Endothelial cell of umbilical vein (primary cell): Measurements from ENCODE around the gene PI4KA. TPM values are rescaled to one million over a fixed set of nuclear protein-coding genes. Genes with fewer than 3 reads are reported as not detected.
"Not testable (repeated sequence)": the region's sequence is repeated elsewhere in the genome, so short reads cannot be mapped to it uniquely, and the experiment has no call there.

Source experiments
- BruUV-seq: library from RNA; stranded (reverse); fragments of 400-500 nt; replicated peaks from 2 replicates; lab custom pipeline; 2021; lab: Mats Ljungman, UMichigan
- CTCF ChIA-PET: fragments of 300-600, 350-600 bp; sonication (Branson Sonifier 250); formaldehyde crosslinking; loops from one replicate; lab custom pipeline; 2021; ENCODE audit warnings: antibody characterized with exemption, inconsistent platforms; lab: Charles Lee
- POLR2A ChIA-PET: fragments of 300-600, 350-600 bp; sonication (Branson Sonifier 250); formaldehyde crosslinking; loops from one replicate; lab custom pipeline; 2021; ENCODE audit warnings: antibody characterized with exemption, inconsistent platforms; lab: Charles Lee
- DNase-seq: peaks from one replicate; pipeline ENCODE4 v3.0.0-alpha.2; 2011; ENCODE audit warnings: low read depth, low spot score
- FAIRE-seq: peaks from 2 replicates; lab custom pipeline; 2011; peaks lifted over from hg19 to GRCh38; lab: Jason Lieb, UNC
- H2AFZ ChIP-seq: 2 replicates; pipeline ENCODE4 v1.6.0; 2012; ENCODE audit warnings: low read depth, low read length, control low read depth, inconsistent platforms
- H3K27ac ChIP-seq: 2 replicates; pipeline ENCODE4 v1.5.1; 2011; ENCODE audit warnings: low read depth, mild to moderate bottlenecking, control low read depth, low read length, moderate library complexity; ENCODE audit not compliant: insufficient read depth
- H3K27me3 ChIP-seq, 2 experiments: 2 replicates each; pipeline versions ENCODE4 v1.6.0 to v1.6.1; 2011; ENCODE audit warnings: low read length in 2 of 2, mixed read lengths in 1 of 2; ENCODE audit not compliant: control insufficient read depth in 2 of 2, insufficient read depth in 2 of 2
- H3K36me3 ChIP-seq, 2 experiments: 2 replicates in 1 of 2; 3 replicates in 1 of 2; pipeline ENCODE4 v1.5.1; 2011; ENCODE audit warnings: low read length in 2 of 2, mild to moderate bottlenecking in 1 of 2, moderate library complexity in 1 of 2; ENCODE audit not compliant: control insufficient read depth in 2 of 2, insufficient read depth in 2 of 2; ENCODE audit errors: extremely low read depth in 1 of 2
- H3K4me1 ChIP-seq: 3 replicates; pipeline ENCODE4 v1.5.1; 2011; ENCODE audit warnings: mild to moderate bottlenecking, low read length; ENCODE audit not compliant: control insufficient read depth, insufficient read depth; ENCODE audit errors: extremely low read depth
- H3K4me2 ChIP-seq: 2 replicates; pipeline ENCODE4 v1.6.1; 2011; ENCODE audit warnings: low read length, control low read depth, mixed read lengths; ENCODE audit not compliant: insufficient read depth
- H3K4me3 ChIP-seq, 3 experiments: fragments of 200-600 bp in 1 of 3; sonication (generic), shearing (Covaris generic) in 1 of 3; replicated peaks in 1 of 3; 2 replicates each; pipeline ENCODE4 v1.5.1; 2011 to 2016; ENCODE audit warnings: control low read depth in 3 of 3, low read length in 3 of 3, mild to moderate bottlenecking in 2 of 3, inconsistent platforms in 1 of 3, low read depth in 1 of 3, moderate library complexity in 1 of 3; ENCODE audit not compliant: insufficient read depth in 1 of 3
- H3K79me2 ChIP-seq: 2 replicates; pipeline ENCODE4 v1.6.0; 2012; ENCODE audit warnings: low read length, inconsistent platforms; ENCODE audit not compliant: control insufficient read depth, insufficient read depth
- H3K9ac ChIP-seq: replicated peaks from 2 replicates; pipeline ENCODE3; 2011; ENCODE audit warnings: low read length, control low read depth; ENCODE audit not compliant: insufficient read depth; ENCODE audit errors: extremely low read depth
- H3K9me1 ChIP-seq: replicated peaks from 3 replicates; pipeline ENCODE4 v1.6.0; 2011; ENCODE audit warnings: mild to moderate bottlenecking, low read length; ENCODE audit not compliant: control insufficient read depth, insufficient read depth; ENCODE audit errors: extremely low read depth
- H3K9me3 ChIP-seq: replicated peaks from 2 replicates; pipeline ENCODE4 v1.5.1; 2012; ENCODE audit warnings: low read length, inconsistent platforms; ENCODE audit not compliant: control insufficient read depth, insufficient read depth
- H4K20me1 ChIP-seq: replicated peaks from 2 replicates; pipeline ENCODE3; 2011; ENCODE audit warnings: mild to moderate bottlenecking, low read length; ENCODE audit not compliant: control insufficient read depth, insufficient read depth; ENCODE audit errors: extremely low read depth
- EZH2 ChIP-seq: IDR thresholded peaks from 2 replicates; pipeline ENCODE4 v1.6.1; 2012; ENCODE audit warnings: borderline replicate concordance, low read depth, mild to moderate bottlenecking, moderate library complexity, low read length, inconsistent platforms; ENCODE audit not compliant: severe bottlenecking
- FOS ChIP-seq: IDR thresholded peaks from 2 replicates; pipeline ENCODE4 v1.6.1; 2011; ENCODE audit warnings: mild to moderate bottlenecking, low read length, moderate library complexity, borderline replicate concordance; ENCODE audit not compliant: insufficient read depth
- GATA2 ChIP-seq: IDR thresholded peaks from 2 replicates; pipeline ENCODE4 v1.7.0; 2011; ENCODE audit warnings: low read depth, mild to moderate bottlenecking, moderate library complexity, mixed read lengths, low read length; ENCODE audit not compliant: insufficient read length, insufficient read depth
- JUN ChIP-seq: IDR thresholded peaks from 2 replicates; pipeline ENCODE4 v1.6.1; 2011; ENCODE audit warnings: borderline replicate concordance, low read depth; ENCODE audit not compliant: insufficient read length, insufficient read depth
- MYC ChIP-seq: IDR thresholded peaks from one replicate; pipeline ENCODE4 v1.6.1; 2011; ENCODE audit warnings: mild to moderate bottlenecking, low read depth, low read length
- POLR2A ChIP-seq: IDR thresholded peaks from 2 replicates; pipeline ENCODE4 v1.6.1; 2012; ENCODE audit warnings: low read depth, mild to moderate bottlenecking, control low read depth, low read length
- POLR2AphosphoS5 ChIP-seq: IDR thresholded peaks from 2 replicates; pipeline ENCODE4 v1.6.1; 2012; ENCODE audit warnings: low read depth, mild to moderate bottlenecking, control low read depth, low read length, moderate library complexity; ENCODE audit not compliant: insufficient read depth
- dilution Hi-C: fragments of 300-500 bp; cut with MboI; formaldehyde crosslinking; loops from one replicate; pipeline ENCODE4 v1.15.0; 2019; ENCODE audit warnings: low sequenced_read_pairs; ENCODE audit not compliant: extremely low pct_ligation_motif_present
- intact Hi-C: fragments of 100-400 bp; cut with micrococcal nuclease; formaldehyde crosslinking; loops from one replicate; pipeline ENCODE4 v1.10.0; 2022
- polyA plus RNA-seq, 4 experiments: library from polyadenylated mRNA; depleted of rRNA in 3 of 4; stranded (reverse) in 3 of 4; unstranded in 1 of 4; fragments of >200 nt; gene quantifications; 2 replicates each; pipeline versions ENCODE4 v1.2.1 to v1.2.3, GENCODE V29; 2011 to 2012; ENCODE audit warnings: missing spikeins in 1 of 4
- total RNA-seq: library from RNA; stranded (reverse); gene quantifications from 2 replicates; pipeline ENCODE4 v1.2.3, GENCODE V29; 2021
- TF ChIP-seq, protein P1 (sequence below): IDR thresholded peaks from 2 replicates; pipeline ENCODE4 v1.6.1; 2011; ENCODE audit not compliant: insufficient read depth, insufficient read length
- TF ChIP-seq, protein P2 (sequence below), 2 donors: IDR thresholded peaks; 1 replicate in 1 of 2; 2 replicates in 1 of 2; pipeline ENCODE4 v1.5.1; 2011; ENCODE audit warnings: low read length in 2 of 2, mild to moderate bottlenecking in 2 of 2, moderate library complexity in 2 of 2, control low read depth in 1 of 2, inconsistent platforms in 1 of 2, low read depth in 1 of 2; ENCODE audit not compliant: insufficient read depth in 1 of 2; ENCODE audit errors: extremely low read depth in 1 of 2

Gene PI4KA
- total and polyA plus RNA-seq, 2 donors (not counting 3 experiments of a cell fraction or from before 2014, with no cell fraction given) = 28.9 to 56.4 TPM

DNA sequence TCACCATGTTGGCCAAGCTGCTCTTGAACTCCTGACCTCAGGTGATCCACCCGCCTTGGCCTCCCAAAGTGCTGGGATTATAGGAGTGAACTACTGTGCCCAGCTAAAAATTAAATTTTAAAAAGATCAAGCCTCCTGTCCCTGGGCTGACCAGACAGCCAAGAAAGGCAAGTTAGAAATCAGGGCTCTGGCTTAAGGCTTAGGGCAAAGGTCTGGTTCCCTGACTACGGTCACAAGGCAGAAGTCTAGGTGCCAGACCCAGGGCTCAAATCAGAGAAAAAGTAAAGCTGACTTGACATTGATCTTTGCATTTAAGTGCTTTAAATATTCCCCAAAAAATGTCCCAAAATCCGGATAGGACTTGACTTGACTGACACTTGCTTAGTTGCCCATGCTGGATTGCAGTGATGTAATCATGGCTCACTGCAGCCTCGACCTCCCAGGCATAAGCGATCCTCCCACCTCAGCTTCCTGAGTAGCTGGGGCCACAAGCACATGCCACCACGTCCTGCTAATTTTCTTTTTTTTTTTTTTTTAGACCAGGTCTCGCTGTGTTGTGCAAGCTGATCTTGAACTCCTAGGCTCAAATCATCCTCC is 41.3 kb upstream of the PI4KA start:
- Histone ChIP-seq H3K9me3 (no peaks in the 10 kb centered on the region), H3K4me1 (no peaks in the 10 kb centered on the region), H3K4me2 (no peak overlapping the region), H3K9me1 (no peaks in the 10 kb centered on the region), H3K9ac (no peak overlapping the region), H3K27me3 (peaks cover 0 to 2% of the 10 kb centered on the region in 2 experiments), H3K79me2 (no peaks in the 10 kb centered on the region), H3K27ac (no peak overlapping the region), H2AFZ (no peak overlapping the region), H4K20me1 (no peaks in the 10 kb centered on the region), H3K36me3 (no peaks in the 10 kb centered on the region), H3K4me3 (no peak overlapping the region)
- FAIRE-seq (no peak), DNase-seq (no peak)
- CTCF ChIA-PET = interaction anchor here (0.9 to 2.8 kb wide), 2 partner anchors 14 to 17 kb away, joined by 4 to 12 read pairs; partner anchors contain the start of gene CRKL
- TF ChIP-seq MYC = no peak
- TF ChIP-seq GATA2 = no peak
- no peak for TF ChIP-seq JUN
- TF ChIP-seq, protein P1, sequence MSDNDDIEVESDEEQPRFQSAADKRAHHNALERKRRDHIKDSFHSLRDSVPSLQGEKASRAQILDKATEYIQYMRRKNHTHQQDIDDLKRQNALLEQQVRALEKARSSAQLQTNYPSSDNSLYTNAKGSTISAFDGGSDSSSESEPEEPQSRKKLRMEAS = no peak
- no peak for TF ChIP-seq FOS
- no peak for TF ChIP-seq POLR2AphosphoS5
- TF ChIP-seq, protein P2, sequence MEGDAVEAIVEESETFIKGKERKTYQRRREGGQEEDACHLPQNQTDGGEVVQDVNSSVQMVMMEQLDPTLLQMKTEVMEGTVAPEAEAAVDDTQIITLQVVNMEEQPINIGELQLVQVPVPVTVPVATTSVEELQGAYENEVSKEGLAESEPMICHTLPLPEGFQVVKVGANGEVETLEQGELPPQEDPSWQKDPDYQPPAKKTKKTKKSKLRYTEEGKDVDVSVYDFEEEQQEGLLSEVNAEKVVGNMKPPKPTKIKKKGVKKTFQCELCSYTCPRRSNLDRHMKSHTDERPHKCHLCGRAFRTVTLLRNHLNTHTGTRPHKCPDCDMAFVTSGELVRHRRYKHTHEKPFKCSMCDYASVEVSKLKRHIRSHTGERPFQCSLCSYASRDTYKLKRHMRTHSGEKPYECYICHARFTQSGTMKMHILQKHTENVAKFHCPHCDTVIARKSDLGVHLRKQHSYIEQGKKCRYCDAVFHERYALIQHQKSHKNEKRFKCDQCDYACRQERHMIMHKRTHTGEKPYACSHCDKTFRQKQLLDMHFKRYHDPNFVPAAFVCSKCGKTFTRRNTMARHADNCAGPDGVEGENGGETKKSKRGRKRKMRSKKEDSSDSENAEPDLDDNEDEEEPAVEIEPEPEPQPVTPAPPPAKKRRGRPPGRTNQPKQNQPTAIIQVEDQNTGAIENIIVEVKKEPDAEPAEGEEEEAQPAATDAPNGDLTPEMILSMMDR (IDR thresholded peaks at IDR 0.05; ENCODE audit: extremely low read depth in 1 of 2, insufficient read depth in 1 of 2, low read depth in 1 of 2, low read length in 2 of 2) = no peak
- no peak for TF ChIP-seq POLR2A
- no peak for TF ChIP-seq EZH2
- dilution Hi-C loops (no loop called here), intact Hi-C loops (no loop called here)
- BruUV-seq = no TSS peak
- POLR2A ChIA-PET = no interaction called here

DNA sequence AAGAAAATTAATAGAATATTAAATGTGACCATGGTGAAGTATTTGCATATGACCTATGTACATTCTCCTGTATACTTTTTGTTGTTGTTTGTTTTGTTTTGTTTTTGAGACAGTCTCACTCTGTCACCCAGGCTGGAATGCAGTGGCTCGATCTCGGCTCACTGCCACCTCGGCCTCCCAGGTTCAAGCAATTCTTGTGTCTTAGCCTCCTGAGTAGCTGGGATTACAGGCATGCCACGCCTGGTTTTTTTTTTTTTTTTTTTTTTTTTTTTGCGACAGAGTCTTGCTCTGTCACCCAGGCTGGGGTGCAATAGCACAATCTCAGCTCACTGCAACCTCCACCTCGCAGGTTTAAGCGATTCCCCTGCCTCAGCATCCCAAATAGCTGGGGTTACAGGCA is 39.1 kb upstream of the PI4KA start:
- H3K36me3 ChIP-seq, intact Hi-C loops, DNase-seq, H3K27ac ChIP-seq, H3K9me1 ChIP-seq, H2AFZ ChIP-seq, POLR2A ChIA-PET, H3K79me2 ChIP-seq, H3K27me3 ChIP-seq, H3K4me1 ChIP-seq, BruUV-seq, H4K20me1 ChIP-seq, H3K9ac ChIP-seq, FAIRE-seq, dilution Hi-C loops, H3K9me3 ChIP-seq, H3K4me2 ChIP-seq, H3K4me3 ChIP-seq: not testable (repeated sequence)
- CTCF ChIA-PET = interaction anchor here (1.9 kb wide), 1 partner anchor 12 kb away, joined by 5 read pairs; no protein-coding TSS in a partner anchor
